Urothelium cell line (cell line): ENCODE data around the gene TRPV5.

Source experiments
- DNase-seq: peaks from one replicate; pipeline ENCODE4 v3.0.0; 2011; ENCODE audit warnings: low spot score, mixed read lengths
- FAIRE-seq: peaks from 2 replicates; lab custom pipeline; 2011; peaks lifted over from hg19 to GRCh38; lab: Jason Lieb, UNC

The TRPV5 gene

DNA sequence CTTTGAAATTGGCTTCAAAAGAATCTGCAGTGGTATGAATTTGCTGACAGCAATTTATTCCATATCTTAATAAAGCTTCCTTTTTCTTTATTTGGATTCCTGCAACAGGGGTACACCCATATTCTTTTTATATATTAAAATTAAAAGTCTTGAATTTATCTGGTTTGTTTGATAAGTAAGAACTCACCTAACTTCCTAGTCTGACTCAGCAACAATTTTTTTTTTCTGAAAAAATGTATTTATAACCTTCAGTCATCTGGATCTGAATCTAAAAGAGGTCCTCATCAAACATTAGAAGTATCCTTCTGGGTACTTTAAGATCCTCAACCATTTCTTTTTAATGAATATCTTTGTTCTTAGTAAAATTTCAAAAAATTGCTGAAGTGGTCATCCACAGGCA is 74.1 kb downstream of the TRPV5 start:
- no peak for DNase-seq
- FAIRE-seq: no peak
